Psoas muscle (tissue), 8 donors: ENCODE results near the gene ELN. TPM values are rescaled to one million over a fixed set of nuclear protein-coding genes. Genes with fewer than 3 reads are reported as not detected.
A peak's percentile ranks its signal among the peaks of the same experiment; 100 is the strongest.

ENCODE experiments used
- ATAC-seq, 4 donors: fragments of 200-7000 bp; cut with Tn5 transposase; one replicate each; pipeline ENCODE4 v1.9.1; 2020; ENCODE audit warnings: moderate library complexity in 3 of 4, mild to moderate bottlenecking in 2 of 4
- DNase-seq, 2 donors: peaks; one replicate each; pipeline ENCODE4 v3.0.0-alpha.2; 2020
- H3K27ac ChIP-seq: fragments of 200-600 bp; one replicate; pipeline ENCODE4 v1.8.0; 2022
- H3K27me3 ChIP-seq, 3 donors: fragments of 200-600 bp in 1 of 3; one replicate each; pipeline versions ENCODE4 v1.6.1 to v1.8.0; 2013 to 2022; ENCODE audit warnings: low read length in 2 of 3, mild to moderate bottlenecking in 2 of 3, moderate library complexity in 1 of 3; ENCODE audit not compliant: insufficient read depth in 3 of 3
- H3K36me3 ChIP-seq, 2 donors: fragments of 200-600 bp in 1 of 2; one replicate each; pipeline versions ENCODE4 v1.6.1 to v1.8.0; 2013 to 2022; ENCODE audit warnings: low read depth in 1 of 2, mild to moderate bottlenecking in 1 of 2, moderate library complexity in 1 of 2; ENCODE audit not compliant: insufficient read depth in 1 of 2
- H3K4me1 ChIP-seq: fragments of 200-600 bp; one replicate; pipeline ENCODE4 v1.8.0; 2022
- H3K4me3 ChIP-seq: fragments of 200-600 bp; one replicate; pipeline ENCODE4 v1.8.0; 2022; ENCODE audit warnings: mild to moderate bottlenecking
- H3K9me3 ChIP-seq: fragments of 200-600 bp; one replicate; pipeline ENCODE4 v1.8.0; 2022
- CTCF ChIP-seq: fragments of 200-600 bp; IDR thresholded peaks from one replicate; pipeline ENCODE4 v1.8.0; 2022; ENCODE audit warnings: antibody characterized with exemption
- WGBS, 3 donors: extraction: QIAGEN DNeasy Blood & Tissue Kit; methylation state at CpG; one replicate each; pipeline versions ENCODE4 v1.1.6 to v1.1.7; 2013; 5-methylcytosine and 5-hydroxymethylcytosine counted together
- intact Hi-C, 2 donors: fragments of 100-400 bp; cut with DNase I; formaldehyde crosslinking; loops; one replicate each; pipeline versions ENCODE4 v1.11.0 to v1.14.2; 2022
- polyA plus RNA-seq, 3 donors: library from polyadenylated mRNA; stranded (reverse); fragments of 200-250 nt; gene quantifications; one replicate each; pipeline ENCODE4 v1.2.3, GENCODE V29; 2013
- total RNA-seq, 4 donors: library from RNA; stranded (reverse); fragmentation: NEBNext Ultra II Directional in 2 of 4; extraction: Animal tissue kit (Norgen Biotek cat#: 25700) in 2 of 4; gene quantifications; one replicate each; pipeline versions ENCODE4 v1.2.1 to v1.2.4, GENCODE V29; 2021 to 2023
- donor health status: healthy with polysubstance abuse.
- donor health status: DM: no; HTN: no; CAD: no; lungs with moderate emphysema.
- donor health status: Bipolar disorder and iron deficiency.
- donor health status: healthy.
- donor health status: DM: yes; HTN: yes; CAD: no.
- donor health status: DM: no; HTN: no; CAD: no.
- donor health status: DM: no; HTN: no; CAD: no.
- donor health status: DM: yes; HTN: yes; CAD: no.

The ELN gene
- total and polyA plus RNA-seq, 7 donors, result 10.6 to 41.1 (median 16.3) TPM

GRCh38 chr7:73992101-73992562 is 35.8 kb upstream of the ELN start:
- Histone ChIP-seq H3K9me3 (no peaks in the 10 kb centered on the region), H3K27me3 (no peaks in the 10 kb centered on the region), H3K36me3 (no peaks in the 10 kb centered on the region), H3K4me3 (no peak overlapping the region), H3K27ac (no peak overlapping the region), H3K4me1 (peaks cover 9% of the 10 kb centered on the region)
- DNase-seq (peak in 1 of 2 donors; percentile 65), ATAC-seq (peak; percentile 61 to 85 (median 84))
- TF ChIP-seq CTCF, result no peak
- intact Hi-C loops, result no loop called here
- 28 to 45% (median 29%) methylated on average over 18 of the region's 18 CpGs for WGBS, 3 donors

- H3K9me3 ChIP-seq, result no peaks in the 10 kb centered on the region
- no peak overlapping the region for H3K27ac ChIP-seq
- intact Hi-C loops, result no loop called here
- H3K27me3 ChIP-seq, result no peaks in the 10 kb centered on the region
- TF ChIP-seq CTCF, result no peak
- H3K36me3 ChIP-seq, result no peaks in the 10 kb centered on the region
- no peak overlapping the region for H3K4me3 ChIP-seq
- ATAC-seq (no peak), DNase-seq (no peak)
- H3K4me1 ChIP-seq, result peaks cover 9% of the 10 kb centered on the region
- 92 to 95% (median 93%) methylated on average over 7 of the region's 7 CpGs for WGBS, 3 donors
Observed at GRCh38 chr7:73994023-73994422, 34.0 kb upstream of the ELN start.

GRCh38 chr7:73994761-73995160 is 33.2 kb upstream of the ELN start:
- no peak for DNase-seq
- Histone ChIP-seq H3K36me3 (no peaks in the 10 kb centered on the region), H3K27ac (no peak overlapping the region), H3K27me3 (no peaks in the 10 kb centered on the region), H3K4me3 (no peak overlapping the region), H3K9me3 (no peaks in the 10 kb centered on the region), H3K4me1 (peaks cover 9% of the 10 kb centered on the region)
- ATAC-seq, result no peak
- intact Hi-C loops, result no loop called here
- no peak for TF ChIP-seq CTCF

GRCh38 chr7:73995330-73995729 is 32.6 kb upstream of the ELN start:
- no peak for DNase-seq
- 43 to 69% (median 46%) methylated on average over 4 of the region's 4 CpGs for WGBS, 3 donors
- no peaks in the 10 kb centered on the region for H3K36me3 ChIP-seq
- H3K4me1 ChIP-seq, result peaks cover 9% of the 10 kb centered on the region
- no peaks in the 10 kb centered on the region for H3K27me3 ChIP-seq
- H3K27ac ChIP-seq, result no peak overlapping the region
- ATAC-seq, result no peak
- intact Hi-C loops, result no loop called here
- no peak overlapping the region for H3K4me3 ChIP-seq
- TF ChIP-seq CTCF, result no peak
- H3K9me3 ChIP-seq, result no peaks in the 10 kb centered on the region

GRCh38 chr7:73995821-73996511 is 32.0 kb upstream of the ELN start:
- peaks cover 0 to under 1% (median 0%) of the 10 kb centered on the region in 3 donors for H3K27me3 ChIP-seq
- no peak for DNase-seq

More at GRCh38 chr7:73995821-73996511, 32.0 kb upstream of the ELN start:
- H3K4me1 ChIP-seq, result peaks cover 9% of the 10 kb centered on the region
- no peaks in the 10 kb centered on the region for H3K36me3 ChIP-seq
- no peak overlapping the region for H3K27ac ChIP-seq
- intact Hi-C loops, result no loop called here
- no peak for TF ChIP-seq CTCF
- H3K4me3 ChIP-seq, result no peak overlapping the region
- WGBS, 3 donors, result 61 to 75% (median 70%) methylated on average over 3 of the region's 3 CpGs
- no peaks in the 10 kb centered on the region for H3K9me3 ChIP-seq
- no peak for ATAC-seq
